ENCODE results near the gene TM7SF2. TPM values are rescaled to one million over a fixed set of nuclear protein-coding genes. Genes with fewer than 3 reads are reported as not detected.

Gene TM7SF2
- total and polyA plus RNA-seq, 2 of the 8 experiments (the other 6 are each of a cell fraction or from before 2014, with no cell fraction given): 40.1 to 96.0 TPM

- Histone ChIP-seq H3K36me3 (ENCODE audit: control insufficient read depth in 2 of 4, insufficient read depth in 4 of 4, low read length in 3 of 4) (peaks cover 0 to 9% (median 3%) of the 10 kb centered on the region in 4 experiments; a peak in 2 of 8 replicates), H2BK120ac (replicated peaks; ENCODE audit: low read depth, low read length) (no peak overlapping the region), H3K56ac (replicated peaks; ENCODE audit: insufficient read length, low read depth, low read length) (peak overlapping the region; percentile 73), H2BK5ac (ENCODE audit: low read depth, low read length) (no peak overlapping the region), H3K18ac (ENCODE audit: extremely low read depth, low read length) (peak overlapping the region; percentile 60), H3K79me2 (ENCODE audit: control insufficient read depth in 1 of 2, insufficient read depth in 2 of 2, low read length in 2 of 2) (peaks cover 0 to 6% of the 10 kb centered on the region in 2 experiments; a peak in 1 of 4 replicates), H3K4ac (replicated peaks; ENCODE audit: insufficient read length, low read depth, low read length) (peak overlapping the region; percentile 29), H4K5ac (ENCODE audit: insufficient read length, low read depth, low read length) (peak overlapping the region; percentile 62), H3K79me1 (ENCODE audit: low read depth, low read length) (peaks cover 8% of the 10 kb centered on the region), H3K23me2 (ENCODE audit: low read depth, low read length) (peaks cover 17% of the 10 kb centered on the region; the same call in 1 of the 2 replicates), H4K20me1 (replicated peaks in 1 of 2; ENCODE audit: control insufficient read depth in 1 of 2, insufficient read depth in 2 of 2, low read length in 2 of 2) (peaks cover 0 to 18% of the 10 kb centered on the region in 2 experiments), H3K4me2 (ENCODE audit: insufficient read depth in 1 of 2, low read depth in 2 of 2, low read length in 2 of 2) (peak overlapping the region; percentile 71 to 95), H4K8ac (ENCODE audit: extremely low read depth, insufficient read depth, low read length) (peak overlapping the region; percentile 47), H2AK5ac (ENCODE audit: low read depth, low read length) (no peak overlapping the region), H2BK15ac (ENCODE audit: low read length) (no peak overlapping the region), H3K4me1 (replicated peaks in 1 of 4; ENCODE audit: control insufficient read depth in 3 of 4, insufficient read depth in 4 of 4, low read length in 3 of 4) (peaks cover 2 to 26% (median 19%) of the 10 kb centered on the region in 4 experiments), H3K14ac (ENCODE audit: insufficient read length) (no peak overlapping the region), H4K91ac (replicated peaks; ENCODE audit: insufficient read length, low read length) (no peak overlapping the region), H3K27me3 (replicated peaks in 1 of 4; ENCODE audit: control insufficient read depth in 3 of 4, extremely low read depth in 1 of 4, insufficient read depth in 3 of 4, low read length in 3 of 4) (no peaks in the 10 kb centered on the region), H3K23ac (ENCODE audit: insufficient read length) (no peak overlapping the region), H2AFZ (ENCODE audit: low read length) (no peak overlapping the region), H3K9ac (replicated peaks in 1 of 4; ENCODE audit: extremely low read depth in 1 of 4, low read depth in 3 of 4, low read length in 3 of 4) (peak overlapping the region in 3 of 4 experiments; percentile 54 to 61 (median 55); a peak in 5 of 7 replicates), H2BK20ac (ENCODE audit: low read length) (no peak overlapping the region), H3K9me3 (ENCODE audit: insufficient read depth in 2 of 2, low read depth in 1 of 2, low read length in 1 of 2) (no peaks in the 10 kb centered on the region), H3K4me3 (ENCODE audit: extremely low read depth in 1 of 4, insufficient read depth in 2 of 4, low read depth in 3 of 4, low read length in 4 of 4) (peak overlapping the region; percentile 76 to 90 (median 85)), H2BK12ac (ENCODE audit: low read depth, low read length) (no peak overlapping the region), H3K27ac (ENCODE audit: low read depth, low read length) (no peak overlapping the region)
- 3% methylated on average over 56 of the region's 57 CpGs; no CpG with 5 or more reads in 1 of the 2 experiments for WGBS, 2 experiments (ENCODE audit: extremely low coverage in 1 of 2, insufficient coverage in 1 of 2, insufficient read length in 1 of 2, insufficient replicate concordance in 2 of 2, low coverage in 1 of 2, low lambda C conversion rate in 2 of 2, missing lambda C conversion rate in 1 of 2)
- ChIA-PET CTCF (ENCODE audit: partially characterized antibody) (interaction anchor here (0.5 to 7.9 kb wide), 22 partner anchors 9 to 449 kb away, joined by 3 to 85 read pairs (median 5); partner anchors contain the start of genes ARL2, CAPN1, FAU and MRPL49), POLR2A (ENCODE audit: partially characterized antibody) (interaction anchor here (0.6 to 17.4 kb wide), 31 partner anchors 9 to 1096 kb away, joined by 3 to 305 read pairs (median 4); partner anchors contain the start of genes ARL2, BATF2, CAPN1 and CDCA5)
- FAIRE-seq: no peak
- DNase-seq (ENCODE audit: low read depth in 1 of 2, low spot score in 2 of 2): peak in 1 of 2 experiments; percentile 74
- TF ChIP-seq HDAC6 (IDR thresholded peaks at IDR 0.05; ENCODE audit: low read depth, low read length) (no peak), MAX (IDR thresholded peaks at IDR 0.05) (peak; percentile 28; the same call in 1 of the 2 replicates), GTF2F1 (IDR thresholded peaks at IDR 0.05; ENCODE audit: borderline replicate concordance, low read depth, low read length) (no peak), RXRA (IDR thresholded peaks at IDR 0.05; ENCODE audit: insufficient read depth, low read depth, low read length) (no peak), EGR1 (IDR thresholded peaks at IDR 0.05; ENCODE audit: borderline replicate concordance, low read depth, low read length) (no peak), PHF8 (conservative IDR thresholded peaks at IDR 0.05; ENCODE audit: low read depth, low read length) (no peak), CTBP2 (IDR thresholded peaks at IDR 0.05; ENCODE audit: borderline replicate concordance, insufficient read depth, insufficient read length, low read length) (no peak), TEAD4 (IDR thresholded peaks at IDR 0.05; ENCODE audit: low read depth, low read length) (no peak), POLR2A (IDR thresholded peaks at IDR 0.05; ENCODE audit: control extremely low read depth in 1 of 2, low read depth in 2 of 2, low read length in 2 of 2) (peak in 1 of 2 experiments; percentile 67; a peak in 1 of 3 replicates), CBX8 (IDR thresholded peaks at IDR 0.05; ENCODE audit: borderline replicate concordance, low read depth, low read length) (no peak), SUZ12 (IDR thresholded peaks at IDR 0.05; ENCODE audit: low read length) (peak; percentile 49; the same call in 1 of the 2 replicates)
Observed at GRCh38 chr11:65112546-65113360, 1.1 kb downstream of the TM7SF2 start.
